IMR-90 (cell line): ENCODE results near the gene UBA3.

Source experiments
- CTCF ChIP-seq: conservative IDR thresholded peaks from 2 replicates; pipeline ENCODE4 v1.5.1; 2012; ENCODE audit warnings: mild to moderate bottlenecking, low read depth, low read length, improper control_type of control experiment
- RCOR1 ChIP-seq: IDR thresholded peaks from 2 replicates; pipeline ENCODE4 v1.6.1; 2012; ENCODE audit warnings: mild to moderate bottlenecking, low read length, improper control_type of control experiment; ENCODE audit not compliant: insufficient replicate concordance

- TF ChIP-seq CTCF (no peak), RCOR1 (no peak)
These were observed 4.4 kb upstream of the UBA3 start, which contains the start of gene ARL6IP5 for GRCh38 chr3:69084326-69085167.
